Effector memory CD4-positive, alpha-beta T cell (primary cell): Measurements from ENCODE around the gene SHH.

Experiments
- DNase-seq, 3 donors: peaks; one replicate each; pipeline ENCODE4 v3.0.0-alpha.2; 2020
- H3K27ac ChIP-seq: 2 replicates; pipeline ENCODE4 v1.7.0; 2013; ENCODE audit warnings: mild to moderate bottlenecking, low read length, moderate library complexity; ENCODE audit not compliant: insufficient read depth, poor library complexity, severe bottlenecking
- H3K27me3 ChIP-seq: replicated peaks from 2 replicates; pipeline ENCODE4 v1.7.0; 2013; ENCODE audit warnings: mild to moderate bottlenecking, low read length; ENCODE audit not compliant: insufficient read depth, control insufficient read depth, poor library complexity, severe bottlenecking
- H3K36me3 ChIP-seq: 2 replicates; pipeline ENCODE4 v1.7.0; 2013; ENCODE audit warnings: mild to moderate bottlenecking, low read length, moderate library complexity; ENCODE audit not compliant: control insufficient read depth, insufficient read depth
- H3K4me1 ChIP-seq: 2 replicates; pipeline ENCODE4 v1.7.0; 2013; ENCODE audit warnings: low read length, mild to moderate bottlenecking; ENCODE audit not compliant: control insufficient read depth, insufficient read depth, poor library complexity, severe bottlenecking
- H3K4me3 ChIP-seq: 2 replicates; pipeline ENCODE4 v1.7.0; 2013; ENCODE audit warnings: low read length, low read depth, mild to moderate bottlenecking; ENCODE audit not compliant: insufficient read depth, poor library complexity, severe bottlenecking
- H3K9me3 ChIP-seq: 2 replicates; pipeline ENCODE4 v1.7.0; 2013; ENCODE audit warnings: mild to moderate bottlenecking, low read length, moderate library complexity; ENCODE audit not compliant: control insufficient read depth
- total RNA-seq, 3 donors: gene quantifications; one replicate each; lab custom pipeline; 2026; lab: John Stamatoyannopoulos, UW

The SHH gene
- total RNA-seq: 0 reads per million in 3 donors

- Histone ChIP-seq H3K27ac (no peak within 1 kb of the TSS), H3K27me3 (peaks cover 42% of the 10 kb centered on the region), H3K4me3 (no peak within 1 kb of the TSS), H3K36me3 (no peaks in the 10 kb centered on the region), H3K9me3 (no peaks in the 10 kb centered on the region), H3K4me1 (peaks cover 5% of the 10 kb centered on the region)
- DNase-seq: no peak
Observed at GRCh38 chr7:155811895-155812761, at the start of gene SHH. Gene SHH (minus strand): TSS chr7:155812463. CDS start chr7:155812122, 341 bp downstream.

- Histone ChIP-seq H3K9me3 (no peaks in the 10 kb centered on the region), H3K27ac (no peak overlapping the region), H3K27me3 (no peaks in the 10 kb centered on the region), H3K36me3 (no peaks in the 10 kb centered on the region), H3K4me1 (no peaks in the 10 kb centered on the region), H3K4me3 (no peak overlapping the region)
- DNase-seq: no peak
Observed at GRCh38 chr7:155861480-155861868, 49.2 kb upstream of the SHH start.

- no peak overlapping the region for H3K27ac ChIP-seq
- H3K36me3 ChIP-seq: no peaks in the 10 kb centered on the region
- no peaks in the 10 kb centered on the region for H3K27me3 ChIP-seq
- no peaks in the 10 kb centered on the region for H3K9me3 ChIP-seq
- H3K4me3 ChIP-seq: no peak overlapping the region
- H3K4me1 ChIP-seq: no peaks in the 10 kb centered on the region
- DNase-seq: no peak
Observed at GRCh38 chr7:155860840-155861479, 48.7 kb upstream of the SHH start.

- Histone ChIP-seq H3K36me3 (no peaks in the 10 kb centered on the region), H3K9me3 (no peaks in the 10 kb centered on the region), H3K4me3 (no peak overlapping the region), H3K4me1 (no peaks in the 10 kb centered on the region), H3K27ac (no peak overlapping the region), H3K27me3 (no peaks in the 10 kb centered on the region)
- no peak for DNase-seq
Observed at GRCh38 chr7:155860461-155860839, 48.2 kb upstream of the SHH start.

- no peak for DNase-seq
- H3K4me1 ChIP-seq: no peaks in the 10 kb centered on the region
- H3K27ac ChIP-seq: no peak overlapping the region
- no peaks in the 10 kb centered on the region for H3K36me3 ChIP-seq
- H3K9me3 ChIP-seq: no peaks in the 10 kb centered on the region
- no peaks in the 10 kb centered on the region for H3K27me3 ChIP-seq
- H3K4me3 ChIP-seq: no peak overlapping the region
Observed at GRCh38 chr7:155858521-155859061, 46.3 kb upstream of the SHH start.

- Histone ChIP-seq H3K4me3 (no peak overlapping the region), H3K9me3 (no peaks in the 10 kb centered on the region), H3K27me3 (no peaks in the 10 kb centered on the region), H3K36me3 (no peaks in the 10 kb centered on the region), H3K4me1 (no peaks in the 10 kb centered on the region), H3K27ac (no peak overlapping the region)
- no peak for DNase-seq
Observed at GRCh38 chr7:155857141-155857540, 44.9 kb upstream of the SHH start.

GRCh38 chr7:155856656-155857055 lies 44.4 kb upstream of the SHH start:
- H3K27me3 ChIP-seq: no peaks in the 10 kb centered on the region
- no peak overlapping the region for H3K27ac ChIP-seq
- no peak for DNase-seq
- no peak overlapping the region for H3K4me3 ChIP-seq
- no peaks in the 10 kb centered on the region for H3K36me3 ChIP-seq
- H3K4me1 ChIP-seq: no peaks in the 10 kb centered on the region
- H3K9me3 ChIP-seq: no peaks in the 10 kb centered on the region

- no peaks in the 10 kb centered on the region for H3K36me3 ChIP-seq
- H3K9me3 ChIP-seq: no peaks in the 10 kb centered on the region
- no peak for DNase-seq
- H3K27ac ChIP-seq: no peak overlapping the region
- no peaks in the 10 kb centered on the region for H3K4me1 ChIP-seq
- H3K4me3 ChIP-seq: no peak overlapping the region
- H3K27me3 ChIP-seq: no peaks in the 10 kb centered on the region
Observed at GRCh38 chr7:155852426-155853301, 40.4 kb upstream of the SHH start.

- H3K27ac ChIP-seq: no peak overlapping the region
- H3K4me3 ChIP-seq: no peak overlapping the region
- H3K27me3 ChIP-seq: no peaks in the 10 kb centered on the region
- no peaks in the 10 kb centered on the region for H3K4me1 ChIP-seq
- H3K9me3 ChIP-seq: no peaks in the 10 kb centered on the region
- DNase-seq: no peak
- H3K36me3 ChIP-seq: no peaks in the 10 kb centered on the region
Observed at GRCh38 chr7:155851892-155852291, 39.6 kb upstream of the SHH start.
